Pons (tissue), 1 donor: ENCODE results near the gene LYPD3.

Experiments used
- DNase-seq: peaks from one replicate; pipeline ENCODE4 v3.0.0-alpha.2; 2016; ENCODE audit warnings: low spot score

LYPD3 gene

DNA sequence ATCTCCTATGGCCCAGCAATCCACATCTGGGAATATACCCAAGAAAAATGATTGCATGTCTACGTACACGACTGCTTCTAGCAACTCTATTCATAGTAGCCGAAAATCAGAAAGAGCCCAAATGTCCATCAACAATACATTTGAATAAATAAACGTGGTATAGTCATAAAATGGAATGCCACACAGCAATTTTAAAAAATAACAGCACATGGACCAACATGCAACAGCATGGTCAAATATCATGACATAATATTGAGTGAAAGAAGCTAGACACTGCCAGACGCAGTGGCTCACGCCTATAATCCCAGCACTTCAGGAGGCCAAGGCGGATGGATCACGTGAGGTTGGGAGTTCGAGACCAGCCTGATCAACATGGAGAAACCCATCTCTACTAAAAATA lies 34.4 kb downstream of the LYPD3 start:
- DNase-seq = no peak

DNA sequence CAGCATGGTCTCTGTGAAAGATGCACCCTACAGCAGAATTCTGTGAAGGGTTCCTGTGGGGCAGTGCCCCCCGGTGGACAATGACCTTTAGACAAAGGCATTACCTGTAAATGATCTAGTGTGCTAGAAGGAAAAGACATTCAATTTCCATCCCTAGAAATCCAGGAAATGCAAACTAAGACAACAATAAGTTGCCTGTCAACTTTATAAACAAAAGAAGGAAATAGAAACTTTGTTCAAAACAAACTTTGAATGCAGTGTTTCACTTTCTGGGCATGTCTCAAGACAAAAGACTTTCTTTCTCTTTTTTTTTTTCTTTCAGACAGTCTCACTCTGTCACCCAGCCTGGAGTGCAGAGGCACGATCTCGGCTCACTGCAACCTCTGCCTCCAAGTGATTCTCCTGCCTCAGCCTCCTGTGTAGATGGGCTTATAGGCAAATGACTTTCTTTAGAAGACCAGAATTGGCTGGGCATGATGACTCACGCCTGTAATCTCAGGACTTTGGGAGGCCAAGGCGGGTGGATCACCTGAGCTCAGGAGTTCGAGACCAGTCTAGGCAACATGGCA lies 35.2 kb downstream of the LYPD3 start:
- DNase-seq = no peak

DNA sequence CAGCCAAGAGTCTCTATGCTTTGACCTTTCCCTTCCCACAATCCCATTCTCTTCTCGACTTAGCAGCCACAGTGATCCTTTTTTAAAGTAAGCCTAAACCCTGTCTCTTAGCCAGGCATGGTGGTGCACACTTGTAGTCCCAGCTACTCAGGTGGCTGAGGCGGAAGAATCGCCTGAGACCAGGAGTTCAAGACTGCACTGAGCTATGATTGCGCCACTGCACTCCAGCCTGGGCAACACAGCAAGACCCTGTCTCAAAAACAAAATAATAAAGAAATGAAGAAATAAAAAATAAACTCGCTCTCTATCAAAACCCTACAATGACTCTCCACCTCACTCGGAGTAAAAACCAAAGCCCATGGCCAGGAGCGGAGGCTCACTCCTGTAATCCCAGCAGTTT lies 36.0 kb downstream of the LYPD3 start:
- DNase-seq = no peak

DNA sequence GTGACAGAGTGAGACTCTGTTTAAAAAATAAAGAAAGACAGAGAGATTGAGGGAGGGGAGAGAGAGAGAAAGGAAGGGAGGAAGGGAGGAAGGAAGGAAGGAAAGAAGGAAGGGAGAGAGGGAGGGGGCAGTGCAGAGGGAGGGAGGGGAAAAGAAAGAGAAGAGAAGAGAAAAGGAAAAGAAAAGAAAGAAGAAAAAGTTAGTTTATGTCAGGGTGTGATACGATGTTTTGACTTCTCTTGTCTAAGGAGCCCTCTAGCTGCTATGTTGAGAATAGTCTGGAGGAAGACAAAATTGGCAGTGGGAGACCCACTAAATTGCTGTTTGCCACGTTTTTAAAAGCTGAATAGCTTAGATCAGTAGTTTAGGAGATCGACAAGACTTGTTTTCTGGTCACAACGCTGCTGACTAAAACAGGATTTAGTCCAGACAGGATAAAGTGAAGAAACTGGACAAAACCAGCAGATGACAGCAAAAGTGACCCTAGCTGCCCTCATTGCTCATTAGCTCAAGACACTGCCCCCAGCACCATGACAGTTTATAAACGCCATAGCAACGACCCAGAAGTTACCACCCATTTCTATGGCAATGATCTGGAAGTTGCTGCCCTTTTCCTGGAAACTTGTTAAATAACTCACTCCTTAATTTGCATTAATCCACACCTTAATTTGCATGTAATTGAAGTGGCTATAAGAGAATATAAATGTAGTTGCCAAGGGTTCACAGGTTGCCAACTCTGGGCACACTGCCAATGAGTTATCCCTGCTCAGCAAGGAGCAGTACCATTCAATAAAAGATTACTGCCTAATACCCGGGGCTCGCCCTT lies 39.6 kb downstream of the LYPD3 start:
- DNase-seq = peak; percentile 10

DNA sequence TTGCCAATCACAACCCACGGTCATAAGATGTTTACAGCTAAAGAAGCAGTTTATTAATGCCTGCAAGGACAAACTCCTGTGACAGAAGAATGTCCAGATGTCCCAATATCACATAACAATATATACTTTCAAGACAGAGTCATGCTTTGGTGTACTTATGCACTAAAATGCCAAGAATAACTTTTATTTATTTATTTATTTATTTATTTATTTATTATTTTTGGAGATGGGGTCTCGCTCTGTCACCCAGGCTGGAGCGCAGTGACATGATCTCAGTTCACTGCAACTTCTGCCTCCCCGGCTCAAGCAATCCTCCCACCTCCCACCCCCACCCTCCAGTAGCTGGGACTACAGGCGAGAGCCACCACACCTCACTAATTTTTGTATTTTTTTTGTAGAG lies 41.6 kb downstream of the LYPD3 start:
- no peak for DNase-seq

DNA sequence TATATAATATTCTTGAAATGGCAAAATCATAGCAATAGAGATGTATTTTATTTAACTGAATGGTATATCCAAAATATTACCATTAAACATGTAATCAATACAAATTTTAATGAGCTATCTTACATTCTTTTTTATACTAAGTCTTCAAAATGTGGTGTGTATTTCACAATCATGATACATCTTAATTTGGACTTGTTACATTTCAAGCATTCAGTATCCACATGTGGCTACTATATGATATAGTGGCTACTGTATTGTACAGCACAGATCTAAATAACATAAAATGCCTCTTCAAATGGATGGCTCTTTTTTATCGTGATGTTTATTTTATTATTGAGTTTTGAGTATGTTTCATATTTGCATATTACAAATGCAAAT lies 42.7 kb downstream of the LYPD3 start:
- DNase-seq = no peak

DNA sequence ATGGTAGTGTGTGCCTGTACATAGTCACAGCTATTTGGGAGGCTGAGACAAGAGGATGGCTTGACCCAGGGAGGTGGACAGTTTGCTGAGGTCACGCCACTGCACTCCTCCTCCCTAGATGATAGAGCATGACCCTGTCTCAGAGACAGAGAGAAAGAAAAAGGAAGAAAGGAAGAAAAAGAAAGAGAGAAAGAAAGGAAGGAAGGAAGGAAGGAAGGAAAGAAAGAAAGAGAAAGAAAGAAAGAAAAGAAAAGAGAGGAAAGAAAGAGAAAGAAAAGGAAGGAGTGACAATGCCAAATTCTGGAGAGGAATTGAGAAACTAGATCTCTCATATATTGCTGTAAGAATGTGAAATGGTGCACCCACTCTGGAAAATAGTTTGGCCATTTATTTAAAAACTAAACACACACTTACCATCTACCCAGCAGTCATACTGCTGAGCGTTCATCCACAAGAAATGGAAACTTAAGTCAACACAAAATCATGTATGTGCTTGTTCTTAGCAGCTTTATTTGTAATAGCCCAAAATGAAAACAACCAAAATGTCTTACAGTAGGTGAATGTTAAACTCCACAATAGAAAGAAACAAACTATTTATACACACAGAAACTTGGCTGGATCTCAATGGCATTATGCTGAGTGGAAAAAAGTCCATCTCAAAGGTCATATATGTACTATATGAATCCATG lies 43.3 kb downstream of the LYPD3 start:
- DNase-seq = no peak

DNA sequence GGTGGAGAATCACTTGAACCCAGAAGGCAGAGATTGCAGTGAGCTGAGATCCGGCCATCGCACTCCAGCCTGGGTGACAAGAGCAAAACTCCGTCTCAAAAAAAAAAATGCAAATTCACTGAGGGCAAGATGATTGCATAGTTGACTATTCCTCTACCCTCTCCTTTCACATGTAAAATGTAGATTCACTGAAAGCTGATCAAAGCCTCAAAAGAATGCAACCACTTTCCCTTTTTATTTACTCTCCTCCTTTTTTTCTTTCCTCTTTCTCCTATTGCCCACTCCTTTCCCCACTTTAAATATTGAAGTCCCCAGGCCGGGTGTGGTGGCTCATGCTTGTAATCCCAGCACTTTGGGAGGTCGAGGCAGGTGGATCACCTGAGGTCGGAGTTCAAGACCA lies 44.5 kb downstream of the LYPD3 start:
- no peak for DNase-seq

DNA sequence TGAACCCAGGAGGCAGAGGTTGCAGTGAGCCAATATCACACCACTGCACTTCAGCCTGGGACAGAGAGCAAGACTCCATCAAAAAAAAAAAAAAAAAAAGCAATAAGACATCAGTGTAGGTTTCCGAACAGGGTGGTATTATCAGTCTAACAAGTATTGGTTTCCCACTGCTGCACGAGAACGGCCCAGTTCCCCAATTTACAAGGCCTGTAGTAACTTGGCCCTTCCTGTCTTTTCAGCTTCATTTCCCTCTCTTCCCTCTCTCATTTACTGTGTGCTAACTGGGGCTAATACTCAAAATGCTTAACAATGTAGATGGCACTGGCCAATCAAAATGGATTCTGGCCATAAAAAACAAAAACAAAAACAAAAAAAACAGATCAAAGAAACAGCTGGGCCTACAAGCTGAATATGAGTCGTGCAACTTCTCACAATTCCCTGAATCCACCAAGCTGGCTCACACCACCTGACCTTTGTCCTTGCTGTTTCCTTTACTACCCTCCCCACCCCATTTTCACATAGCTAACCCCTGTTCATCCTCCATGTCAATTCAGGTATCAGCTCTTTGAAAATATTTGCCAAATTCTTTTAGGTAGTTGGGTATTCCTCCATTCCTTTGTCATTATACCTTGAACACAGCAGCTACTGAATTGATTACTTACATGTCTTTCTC lies 48.3 kb downstream of the LYPD3 start:
- DNase-seq = no peak

DNA sequence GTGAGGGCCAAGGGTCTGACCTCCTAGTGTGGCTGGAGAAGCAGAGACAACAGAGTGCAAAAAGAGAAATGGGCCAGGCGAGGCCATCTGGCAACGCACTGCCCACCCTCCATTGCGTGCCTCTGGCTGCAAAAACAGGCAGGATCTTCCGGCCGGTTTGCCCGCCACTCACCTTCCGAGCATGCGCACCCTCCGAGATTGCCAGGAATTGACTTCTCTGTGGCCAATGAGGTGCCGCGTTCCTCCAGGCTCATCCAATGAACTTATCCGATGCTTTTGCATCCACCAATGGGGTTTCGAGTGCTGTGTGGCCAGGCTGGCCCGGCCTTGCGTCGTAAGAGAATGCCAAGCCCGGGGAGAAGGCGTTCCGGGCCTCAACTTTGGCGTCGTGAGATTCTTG lies 50.9 kb downstream of the LYPD3 start, which contains the start of gene TEX101:
TEX101 (plus strand) TSS at position 337 of the 400 bp plus-strand sequence. CDS start 1,030 bp downstream, outside the sequence.
- no peak for DNase-seq

DNA sequence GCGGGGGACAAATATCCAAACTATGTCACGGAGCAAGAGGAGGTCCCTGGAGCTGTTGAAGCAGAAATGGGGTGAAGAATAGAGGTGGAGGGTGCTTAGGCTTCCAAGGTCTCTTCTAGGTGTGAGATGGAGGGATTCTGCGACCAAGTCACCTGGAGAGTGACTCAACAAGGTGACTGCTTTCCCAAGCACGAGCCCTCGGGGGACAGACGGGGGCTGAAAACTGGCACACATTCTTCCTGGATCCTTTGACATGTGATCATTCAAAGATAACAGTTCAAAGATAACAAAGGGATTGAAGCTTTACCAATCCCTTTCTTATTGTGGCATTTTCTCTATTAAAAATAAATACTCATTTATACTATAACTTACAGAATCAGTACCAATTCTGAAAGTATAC lies 53.0 kb downstream of the LYPD3 start:
- DNase-seq = no peak
